HepG2 (cell line): ENCODE results near the gene LPAR1. TPM values are rescaled to one million over a fixed set of nuclear protein-coding genes. Genes with fewer than 3 reads are reported as not detected.

Experiments
- ATAC-seq: fragments of 200-7000 bp; cut with Tn5 transposase; 3 replicates; pipeline ENCODE4 v1.9.1; 2020; ENCODE audit warnings: mild to moderate bottlenecking, moderate library complexity
- BruUV-seq: library from RNA; stranded (reverse); fragments of 400-500 nt; replicated peaks from 2 replicates; lab custom pipeline; 2021; lab: Mats Ljungman, UMichigan
- CTCF ChIA-PET: fragments of 300-600 bp; formaldehyde crosslinking; extraction: SDS; loops from one replicate; lab custom pipeline; 2021; ENCODE audit warnings: low total read pairs, inconsistent platforms, low intra/inter-chr PET ratio; lab: Yijun Ruan, JAX
- POLR2A ChIA-PET: fragments of 350-600 bp; sonication (Branson Sonifier 250); formaldehyde crosslinking; loops from one replicate; lab custom pipeline; 2020; ENCODE audit warnings: antibody characterized with exemption, inconsistent platforms; lab: Yijun Ruan, JAX
- DNase-seq: peaks from one replicate; pipeline ENCODE4 v3.0.0-alpha.2; 2015; ENCODE audit warnings: low spot score
- FAIRE-seq: peaks from 3 replicates; lab custom pipeline; 2011; peaks lifted over from hg19 to GRCh38; lab: Jason Lieb, UNC
- H2AFZ ChIP-seq: one replicate; pipeline ENCODE4 v1.6.1; 2011; ENCODE audit warnings: low read length, inconsistent platforms
- H3K27ac ChIP-seq: fragments of 300-600 bp; 3 replicates; pipeline ENCODE4 v1.8.0; 2011; ENCODE audit warnings: mixed run types, mild to moderate bottlenecking, mixed read lengths, low read length, inconsistent platforms; ENCODE audit not compliant: insufficient read depth; ENCODE audit errors: extremely low read length
- H3K27me3 ChIP-seq, 2 experiments: fragments of 200-600 bp in 1 of 2; 2 replicates in 1 of 2; 3 replicates in 1 of 2; pipeline versions ENCODE4 v1.6.0 to v1.8.0; 2011; ENCODE audit warnings: low read length in 2 of 2, mild to moderate bottlenecking in 2 of 2, moderate library complexity in 2 of 2, inconsistent platforms in 1 of 2; ENCODE audit not compliant: insufficient read depth in 2 of 2, control insufficient read depth in 1 of 2
- H3K36me3 ChIP-seq, 2 experiments: fragments of 200-600 bp in 1 of 2; replicated peaks in 1 of 2; 2 replicates in 1 of 2; 3 replicates in 1 of 2; pipeline versions ENCODE4 v1.5.1 to v1.8.0; 2011; ENCODE audit warnings: low read length in 2 of 2, inconsistent platforms in 1 of 2; ENCODE audit not compliant: insufficient read depth in 2 of 2, control insufficient read depth in 1 of 2
- H3K4me1 ChIP-seq: 2 replicates; pipeline ENCODE4 v1.5.1; 2012; ENCODE audit warnings: low read length, inconsistent platforms; ENCODE audit not compliant: insufficient read depth
- H3K4me2 ChIP-seq: 2 replicates; pipeline ENCODE4 v1.6.0; 2011; ENCODE audit warnings: low read depth, low read length, inconsistent platforms
- H3K4me3 ChIP-seq, 3 experiments: fragments of 200-600 bp in 1 of 3; sonication (generic), shearing (Covaris generic) in 1 of 3; replicated peaks in 1 of 3; 2 replicates each; pipeline ENCODE4 v1.5.1; 2011 to 2016; ENCODE audit warnings: low read length in 3 of 3, inconsistent platforms in 2 of 3, low read depth in 2 of 3, mild to moderate bottlenecking in 2 of 3, control low read depth in 1 of 3, mixed read lengths in 1 of 3; ENCODE audit not compliant: insufficient read depth in 1 of 3
- H3K79me2 ChIP-seq: one replicate; pipeline ENCODE4 v1.6.1; 2011; ENCODE audit warnings: low read length, inconsistent platforms; ENCODE audit not compliant: insufficient read depth
- H3K9ac ChIP-seq: 2 replicates; pipeline ENCODE4 v1.6.0; 2011; ENCODE audit warnings: mild to moderate bottlenecking, low read depth, low read length, inconsistent platforms; ENCODE audit not compliant: insufficient read depth
- H3K9me3 ChIP-seq: 2 replicates; pipeline ENCODE4 v1.5.1; 2012; ENCODE audit warnings: mild to moderate bottlenecking, low read length
- H4K20me1 ChIP-seq: 2 replicates; pipeline ENCODE4 v1.6.0; 2011; ENCODE audit warnings: inconsistent platforms, mild to moderate bottlenecking, low read length, moderate library complexity; ENCODE audit not compliant: insufficient read depth
- BCLAF1 ChIP-seq: fragments of 450-650 bp; IDR thresholded peaks from 2 replicates; pipeline ENCODE4 v1.6.1; 2017; ENCODE audit warnings: mild to moderate bottlenecking
- GTF2F1 ChIP-seq: fragments of 150-350 bp; IDR thresholded peaks from 2 replicates; pipeline ENCODE4 v1.6.1; 2014; ENCODE audit warnings: low read length
- HNRNPL ChIP-seq: fragments of 200-400 bp; formaldehyde crosslinking; IDR thresholded peaks from 2 replicates; pipeline ENCODE4 v1.6.1; 2017; ENCODE audit warnings: mild to moderate bottlenecking, low read depth, low read length
- MTF1 ChIP-seq: sonication (generic); formaldehyde crosslinking; IDR thresholded peaks from 2 replicates; pipeline ENCODE4 v1.5.0; 2020; ENCODE audit warnings: missing genetic modification reagents
- SALL1 ChIP-seq: sonication (generic); formaldehyde crosslinking; IDR thresholded peaks from 2 replicates; pipeline ENCODE4 v1.8.0; 2022; ENCODE audit warnings: mild to moderate bottlenecking, missing genetic modification reagents
- ZGPAT ChIP-seq: IDR thresholded peaks from 2 replicates; pipeline ENCODE4 v1.6.1; 2016; ENCODE audit warnings: mild to moderate bottlenecking
- ZNF20 ChIP-seq: sonication (generic); formaldehyde crosslinking; IDR thresholded peaks from 2 replicates; pipeline ENCODE4 v1.4.0; 2020; ENCODE audit warnings: mild to moderate bottlenecking, moderate library complexity, missing genetic modification reagents
- ZNF292 ChIP-seq: sonication (generic); formaldehyde crosslinking; IDR thresholded peaks from 2 replicates; pipeline ENCODE4 v1.8.1; 2022; ENCODE audit warnings: mild to moderate bottlenecking, low read depth, missing genetic modification reagents, borderline replicate concordance
- ZNF337 ChIP-seq: sonication (generic); formaldehyde crosslinking; IDR thresholded peaks from 2 replicates; pipeline ENCODE4 v1.5.1; 2020; ENCODE audit warnings: missing genetic modification reagents, low read depth, mild to moderate bottlenecking, borderline replicate concordance
- whole genome bisulfite sequencing: methylation state at CpG from one replicate; pipeline ENCODE4 v1.1.6; 2017; ENCODE audit warnings: low lambda C conversion rate; 5-methylcytosine and 5-hydroxymethylcytosine counted together
- in situ Hi-C: cut with HindIII; loops from 2 replicates; pipeline ENCODE4 v1.10.0; 2017; ENCODE audit warnings: low pct_unique_long_range_greater_than_20kb; ENCODE audit not compliant: extremely low pct_ligation_motif_present
- intact Hi-C: fragments of 100-400 bp; cut with micrococcal nuclease; formaldehyde crosslinking; loops from one replicate; pipeline ENCODE4 v1.10.0; 2022; ENCODE audit not compliant: unreplicated experiment
- polyA plus RNA-seq, 8 experiments: library from polyadenylated mRNA; depleted of rRNA in 3 of 8; stranded (reverse) in 7 of 8; unstranded in 1 of 8; fragments of >200 nt; fragmentation: Illumina TruSeq in 4 of 8; extraction: Trizol in 4 of 8; gene quantifications; 2 replicates each; pipeline versions ENCODE4 v1.2.1 to v1.2.3, GENCODE V29; 2011 to 2016; ENCODE audit warnings: low read depth in 4 of 8, missing spikeins in 1 of 8, mixed read lengths in 1 of 8; ENCODE audit not compliant: insufficient read depth in 1 of 8
- total RNA-seq, 5 experiments: library from RNA; depleted of rRNA; stranded (reverse); fragments of >200 nt; fragmentation: Illumina TruSeq; extraction: Trizol; gene quantifications; 2 replicates each; pipeline ENCODE4 v1.2.3, GENCODE V29; 2016; ENCODE audit warnings: low read depth in 1 of 5

LPAR1 gene
- total and polyA plus RNA-seq, 2 of the 13 experiments (the other 11 are each of a cell fraction or from before 2014, with no cell fraction given) = not detected

GRCh38 chr9:110876929-110877328, 161.3 kb downstream of the LPAR1 start:
- intact Hi-C loops = no loop called here
- no peaks in the 10 kb centered on the region for H3K4me1 ChIP-seq
- no peak overlapping the region for H2AFZ ChIP-seq
- no peaks in the 10 kb centered on the region; a peak in 1 of 5 replicates for H3K27me3 ChIP-seq
- in situ Hi-C loops = loop anchor here (25.0 kb wide), 1 partner anchor 410 kb away; no protein-coding TSS in a partner anchor
- DNase-seq = no peak
- H3K4me3 ChIP-seq = no peak overlapping the region
- TF ChIP-seq MTF1 = no peak
- no peak for TF ChIP-seq HNRNPL
- TF ChIP-seq SALL1 (CRISPR knock-in tag) = no peak
- TF ChIP-seq ZGPAT (CRISPR knock-in tag) = no peak
- TF ChIP-seq GTF2F1 = no peak
- TF ChIP-seq ZNF292 (CRISPR knock-in tag) = no peak
- no peak for TF ChIP-seq BCLAF1
- no peak for TF ChIP-seq ZNF20 (CRISPR knock-in tag)
- TF ChIP-seq ZNF337 = no peak
- H3K9me3 ChIP-seq = no peaks in the 10 kb centered on the region
- POLR2A ChIA-PET = no interaction called here
- no peak for ATAC-seq
- CTCF ChIA-PET = no interaction called here
- no peak overlapping the region for H3K27ac ChIP-seq
- no peaks in the 10 kb centered on the region for H3K36me3 ChIP-seq
- H4K20me1 ChIP-seq = no peaks in the 10 kb centered on the region
- no TSS peak for BruUV-seq
- FAIRE-seq = no peak
- H3K79me2 ChIP-seq = no peaks in the 10 kb centered on the region
- 64% methylated on average over 3 of the region's 3 CpGs for WGBS
- H3K9ac ChIP-seq = no peak overlapping the region
- H3K4me2 ChIP-seq = no peak overlapping the region
